IPS DF 6.9 (cell line): Measurements from ENCODE around the gene HSF2BP.

Experiments used
- DNase-seq: peaks from one replicate; pipeline ENCODE4 v3.0.0-alpha.2; 2013; ENCODE audit warnings: low read depth, low spot score
- H3K27ac ChIP-seq: one replicate; pipeline ENCODE4 v1.5.1; 2013; ENCODE audit warnings: low read length, control low read depth
- H3K27me3 ChIP-seq: 2 replicates; pipeline ENCODE4 v1.6.1; 2013; ENCODE audit warnings: mild to moderate bottlenecking, low read length; ENCODE audit not compliant: control insufficient read depth, insufficient read depth
- H3K36me3 ChIP-seq: 2 replicates; pipeline ENCODE4 v1.6.1; 2013; ENCODE audit warnings: low read length; ENCODE audit not compliant: control insufficient read depth, insufficient read depth
- H3K4me1 ChIP-seq: 2 replicates; pipeline ENCODE4 v1.6.1; 2013; ENCODE audit warnings: low read length; ENCODE audit not compliant: control insufficient read depth, insufficient read depth
- H3K4me3 ChIP-seq: 2 replicates; pipeline ENCODE4 v1.5.1; 2013; ENCODE audit warnings: mild to moderate bottlenecking, low read length
- H3K9me3 ChIP-seq: 2 replicates; pipeline ENCODE4 v1.6.1; 2013; ENCODE audit warnings: low read length, inconsistent platforms; ENCODE audit not compliant: control insufficient read depth, insufficient read depth
- WGBS: extraction: QIAGEN DNeasy Blood & Tissue Kit; methylation state at CpG from one replicate; pipeline ENCODE4 v1.1.7; 2013; ENCODE audit warnings: mixed read lengths, missing lambda C conversion rate; ENCODE audit not compliant: insufficient read length, insufficient coverage; 5-methylcytosine and 5-hydroxymethylcytosine counted together

HSF2BP gene

DNA sequence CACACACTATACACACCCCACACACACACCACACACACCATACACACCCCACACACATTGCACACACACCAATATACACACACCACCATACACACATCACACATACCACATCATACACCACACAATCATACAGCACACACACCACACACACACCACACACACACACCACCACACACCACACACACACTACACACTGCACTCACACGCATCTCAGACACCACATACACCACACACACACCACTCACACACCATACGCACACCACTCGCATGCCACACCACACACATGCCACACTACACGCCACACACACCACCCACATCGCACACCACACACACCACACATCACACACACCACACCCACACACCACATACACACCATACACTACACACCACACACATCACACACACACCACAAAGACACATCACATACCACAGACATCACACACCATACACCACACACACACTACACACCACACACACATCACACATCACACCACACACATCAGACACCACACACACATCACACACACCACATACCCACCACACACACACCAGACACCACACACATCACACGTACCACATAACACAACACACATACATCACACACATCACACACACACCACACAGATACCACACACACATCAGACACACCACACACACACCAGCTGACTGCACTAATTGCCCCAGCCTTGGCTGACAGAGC is 54.6 kb downstream of the HSF2BP start:
- H3K9me3 ChIP-seq, result no peaks in the 10 kb centered on the region
- no peaks in the 10 kb centered on the region for H3K27me3 ChIP-seq
- H3K36me3 ChIP-seq, result no peaks in the 10 kb centered on the region
- DNase-seq, result no peak
- no peak overlapping the region for H3K4me3 ChIP-seq
- H3K4me1 ChIP-seq, result no peaks in the 10 kb centered on the region
- H3K27ac ChIP-seq, result no peak overlapping the region
- WGBS, result 100% methylated on average over 6 of the region's 6 CpGs

DNA sequence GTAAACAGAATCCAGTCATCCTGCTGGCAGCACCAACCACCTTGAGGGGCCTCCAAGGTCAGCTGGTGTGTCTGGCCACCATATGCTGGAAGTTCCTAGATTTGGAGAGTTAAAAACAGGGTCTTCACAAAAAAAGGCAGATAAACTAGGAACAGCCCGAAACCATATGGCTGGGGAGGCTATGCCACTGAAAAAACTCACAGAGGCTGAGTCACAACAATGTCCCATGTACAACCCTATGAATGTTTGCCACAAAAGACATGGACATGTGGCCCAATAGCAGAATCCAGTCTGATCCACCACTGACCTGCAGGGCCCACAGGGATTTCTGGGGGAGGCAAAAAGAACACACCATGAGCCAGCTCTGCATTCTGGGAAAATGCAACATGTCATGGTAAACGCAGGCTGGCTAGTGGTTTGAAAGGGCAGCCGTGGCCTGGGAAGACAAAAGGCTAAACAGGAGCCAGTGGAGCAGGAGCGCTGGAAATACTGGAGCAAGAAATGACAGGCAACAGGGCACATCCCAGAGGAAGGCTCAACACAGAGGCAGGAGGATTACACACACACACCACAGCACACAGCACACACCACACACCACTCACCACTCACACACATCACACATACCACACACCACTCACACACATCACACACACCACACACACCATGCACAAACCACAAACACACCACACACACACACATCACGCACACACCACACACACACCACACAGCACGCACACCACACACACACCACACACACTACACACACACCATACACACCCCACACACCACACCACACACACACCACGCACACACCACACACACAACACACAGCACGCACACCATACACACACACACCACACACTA is 55.4 kb downstream of the HSF2BP start:
- H3K27me3 ChIP-seq, result no peaks in the 10 kb centered on the region
- no peaks in the 10 kb centered on the region for H3K36me3 ChIP-seq
- DNase-seq, result no peak
- 85% methylated on average over 4 of the region's 8 CpGs for WGBS
- H3K27ac ChIP-seq, result no peak overlapping the region
- H3K4me1 ChIP-seq, result no peaks in the 10 kb centered on the region
- no peak overlapping the region for H3K4me3 ChIP-seq
- H3K9me3 ChIP-seq, result no peaks in the 10 kb centered on the region

DNA sequence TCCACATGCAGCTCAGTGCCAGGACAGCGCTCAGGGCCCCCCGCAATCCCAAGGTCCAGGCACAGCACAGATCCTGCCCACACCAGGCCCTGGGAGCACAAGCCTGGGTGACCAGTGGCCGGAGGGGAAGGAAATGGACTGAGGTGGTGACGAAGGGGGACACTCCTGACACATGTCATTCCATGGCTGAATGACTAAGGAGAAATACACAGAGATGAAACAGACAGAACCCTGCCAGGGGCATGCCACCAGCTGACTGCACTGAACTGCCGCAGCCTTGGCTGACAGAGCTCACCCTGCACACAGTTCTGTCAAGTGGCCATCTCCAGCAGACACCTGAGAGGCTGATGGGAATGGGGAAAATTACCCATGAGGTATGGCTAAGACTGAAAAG is 56.1 kb downstream of the HSF2BP start:
- no peaks in the 10 kb centered on the region for H3K36me3 ChIP-seq
- H3K9me3 ChIP-seq, result no peaks in the 10 kb centered on the region
- DNase-seq, result no peak
- no peak overlapping the region for H3K27ac ChIP-seq
- H3K4me1 ChIP-seq, result no peaks in the 10 kb centered on the region
- H3K4me3 ChIP-seq, result no peak overlapping the region
- WGBS, result no CpG with 5 or more reads among the region's 5 CpGs
- H3K27me3 ChIP-seq, result no peaks in the 10 kb centered on the region

DNA sequence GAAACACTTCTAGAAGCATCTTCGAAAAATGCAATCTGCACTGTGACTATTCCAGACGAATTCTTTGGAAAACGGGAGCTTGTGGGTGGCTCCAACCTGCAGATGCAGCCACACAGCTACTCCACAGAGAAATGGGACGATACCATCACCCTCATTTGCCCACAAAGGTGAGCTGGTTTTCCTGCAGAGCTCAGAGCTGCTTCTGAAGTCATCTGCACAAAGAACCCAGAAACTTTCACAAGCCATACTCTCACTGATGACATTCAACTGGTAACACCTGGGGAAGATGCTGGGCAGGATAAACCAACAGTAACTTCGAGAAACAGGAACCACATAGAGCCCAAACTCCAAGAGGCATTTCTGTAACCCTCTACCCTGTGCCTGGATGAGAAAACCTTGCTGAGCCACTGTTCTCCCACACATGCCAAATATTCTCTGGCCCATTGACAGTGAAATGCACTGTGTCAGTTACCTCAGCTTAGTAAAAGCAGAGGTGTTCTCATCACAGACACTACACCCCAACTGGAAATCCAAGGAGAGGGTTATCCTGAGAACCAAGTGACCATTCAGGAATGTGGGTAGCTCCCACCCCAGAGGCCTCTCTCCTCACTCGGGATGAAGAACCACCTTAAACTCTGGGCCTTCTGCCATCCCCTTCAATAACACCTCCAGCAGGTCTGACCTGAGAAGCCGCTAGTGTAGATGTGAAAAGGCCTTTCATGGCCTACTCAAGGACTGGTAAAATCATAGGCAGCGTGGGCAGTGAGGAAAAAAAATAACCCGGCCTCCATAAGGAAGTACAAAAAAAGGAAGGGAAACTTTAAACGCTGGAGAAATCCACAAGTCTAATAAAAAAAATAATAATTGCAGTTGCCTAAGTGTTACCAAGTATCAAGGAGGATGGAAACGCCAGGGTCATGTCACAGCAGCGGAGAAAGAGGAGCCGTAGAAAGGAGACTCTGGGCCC is 56.7 kb downstream of the HSF2BP start:
- WGBS, result no CpG with 5 or more reads among the region's 13 CpGs
- H3K36me3 ChIP-seq, result no peaks in the 10 kb centered on the region
- no peaks in the 10 kb centered on the region for H3K27me3 ChIP-seq
- H3K27ac ChIP-seq, result no peak overlapping the region
- DNase-seq, result no peak
- no peak overlapping the region for H3K4me3 ChIP-seq
- no peaks in the 10 kb centered on the region for H3K9me3 ChIP-seq
- H3K4me1 ChIP-seq, result no peaks in the 10 kb centered on the region

DNA sequence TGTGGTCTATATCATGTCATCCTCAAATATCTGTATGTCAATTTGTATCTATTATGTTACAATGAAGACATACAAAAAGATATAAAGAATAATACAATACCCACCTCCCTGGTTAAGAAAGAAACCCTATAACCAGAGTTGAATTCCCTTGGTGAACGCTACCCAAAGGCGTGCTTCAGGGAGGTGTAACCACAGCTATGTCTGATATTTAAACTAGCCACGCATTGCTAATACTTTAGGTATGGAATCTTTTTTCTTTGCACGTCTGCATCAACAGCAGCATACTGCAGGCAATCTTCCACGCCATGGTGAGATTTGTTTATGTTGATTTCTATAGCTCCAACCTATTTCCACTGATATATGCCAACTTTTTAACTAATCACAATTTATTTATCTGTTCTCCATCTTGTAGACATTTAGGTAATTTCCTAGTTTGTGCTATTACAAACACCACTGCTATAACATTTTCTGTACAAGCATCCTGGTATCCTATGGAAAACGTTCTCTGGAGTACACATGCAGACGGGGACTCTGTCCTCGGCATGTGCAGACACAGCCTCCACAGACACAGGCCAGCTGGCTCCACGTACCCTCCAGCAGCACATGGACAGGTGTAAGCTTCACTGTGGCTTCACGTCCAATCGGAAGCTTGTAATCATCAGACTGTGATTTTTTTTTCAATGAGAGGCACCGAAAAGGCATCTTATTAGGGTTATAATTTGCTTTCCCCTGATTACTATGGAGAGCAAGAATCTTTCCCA is 58.5 kb downstream of the HSF2BP start:
- Histone ChIP-seq H3K9me3 (no peaks in the 10 kb centered on the region), H3K4me3 (no peak overlapping the region), H3K27ac (no peak overlapping the region), H3K27me3 (no peaks in the 10 kb centered on the region), H3K4me1 (no peaks in the 10 kb centered on the region), H3K36me3 (no peaks in the 10 kb centered on the region)
- no peak for DNase-seq
- no CpG with 5 or more reads among the region's 12 CpGs for WGBS

DNA sequence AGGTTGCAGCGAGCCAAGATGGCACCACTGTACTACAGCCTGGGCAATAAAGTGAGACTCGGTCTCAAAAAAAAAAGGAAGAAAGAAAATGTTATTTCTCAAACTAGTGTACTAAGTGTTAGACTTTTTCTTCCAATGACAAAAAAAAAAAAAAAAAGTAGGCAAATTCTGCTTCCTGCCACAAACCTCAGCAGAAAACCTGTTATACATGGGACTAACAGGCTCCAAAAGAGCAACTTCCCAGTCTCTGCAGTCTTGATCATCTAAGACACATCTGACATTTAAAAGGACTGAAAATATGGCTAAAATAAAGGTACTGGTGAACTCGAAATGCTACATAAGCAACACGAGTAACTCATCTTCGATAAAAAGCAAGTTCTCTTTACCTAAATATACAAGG is 59.6 kb downstream of the HSF2BP start:
- DNase-seq, result no peak
- no peaks in the 10 kb centered on the region for H3K36me3 ChIP-seq
- H3K4me3 ChIP-seq, result no peak overlapping the region
- H3K9me3 ChIP-seq, result no peaks in the 10 kb centered on the region
- WGBS, result no CpG with 5 or more reads among the region's 5 CpGs
- H3K27ac ChIP-seq, result no peak overlapping the region
- H3K27me3 ChIP-seq, result no peaks in the 10 kb centered on the region
- H3K4me1 ChIP-seq, result no peaks in the 10 kb centered on the region

DNA sequence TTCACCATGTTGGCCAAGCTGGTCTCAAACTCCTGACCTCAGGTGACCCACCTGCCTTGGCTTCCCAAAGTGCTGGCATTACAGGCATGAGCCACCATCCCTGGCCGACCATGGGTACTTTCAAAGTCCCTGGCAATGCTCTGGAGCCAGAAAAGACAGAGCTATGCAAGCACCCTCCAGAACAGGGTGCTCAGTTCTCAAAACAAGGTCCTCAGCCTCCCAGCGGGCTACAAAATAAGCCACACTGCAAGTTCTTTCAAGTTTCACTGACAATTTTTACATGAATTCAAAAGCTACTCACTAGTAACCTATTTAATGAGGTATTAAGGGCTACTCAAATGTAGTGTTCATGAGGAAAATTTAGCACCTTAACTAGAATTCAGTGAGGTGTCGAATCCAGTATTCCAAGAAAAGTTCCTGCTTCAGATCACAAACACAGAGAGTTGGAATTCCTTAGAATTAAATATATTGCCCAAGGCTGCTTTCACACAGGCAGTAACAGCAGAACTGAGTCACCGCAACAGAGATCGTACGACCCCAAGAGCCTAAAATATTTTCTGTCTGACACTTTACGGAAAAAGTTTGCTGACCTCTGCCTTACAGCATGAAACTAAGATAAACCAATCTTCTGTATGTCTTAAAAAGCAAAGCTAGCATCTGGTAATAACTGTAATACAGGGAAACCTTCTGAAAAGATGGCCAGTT is 60.7 kb downstream of the HSF2BP start:
- DNase-seq, result no peak
- H3K36me3 ChIP-seq, result no peaks in the 10 kb centered on the region
- H3K27ac ChIP-seq, result no peak overlapping the region
- H3K9me3 ChIP-seq, result no peaks in the 10 kb centered on the region
- H3K4me1 ChIP-seq, result no peaks in the 10 kb centered on the region
- no CpG with 5 or more reads among the region's 7 CpGs for WGBS
- no peaks in the 10 kb centered on the region for H3K27me3 ChIP-seq
- H3K4me3 ChIP-seq, result no peak overlapping the region

DNA sequence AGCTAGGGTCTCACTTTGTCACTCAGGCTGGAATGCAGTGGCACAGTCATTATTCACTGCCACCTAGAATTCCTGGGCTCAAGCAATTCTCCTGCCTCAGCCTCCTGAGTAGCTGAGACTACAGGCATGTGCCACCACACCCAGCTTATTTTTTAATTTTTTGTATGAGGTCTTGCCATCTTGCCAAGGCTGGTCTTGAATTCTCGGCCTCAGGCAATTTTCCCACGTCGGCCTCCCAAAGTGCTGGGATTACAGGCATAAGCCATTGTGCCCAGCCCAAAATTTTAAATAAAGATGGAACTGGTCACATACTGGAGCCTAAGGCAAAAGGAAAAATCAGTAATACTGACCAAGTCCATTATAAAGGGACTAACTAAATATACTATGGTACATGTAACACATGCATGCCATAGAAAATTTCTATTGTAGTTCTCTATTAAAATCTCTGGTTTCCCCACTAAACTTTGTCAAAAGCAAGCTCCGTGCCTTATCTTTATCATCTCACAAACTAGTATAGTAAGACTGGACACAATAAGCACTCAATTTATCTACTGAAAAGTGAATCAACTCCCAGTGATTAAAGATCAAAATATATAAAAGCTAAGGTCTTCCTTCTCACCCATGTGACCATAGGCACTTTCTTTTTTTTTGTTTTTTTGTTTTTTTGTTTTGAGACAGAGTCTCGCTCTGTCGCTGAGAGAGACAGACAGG is 61.6 kb downstream of the HSF2BP start:
- H3K4me1 ChIP-seq, result no peaks in the 10 kb centered on the region
- H3K9me3 ChIP-seq, result no peaks in the 10 kb centered on the region
- H3K4me3 ChIP-seq, result no peak overlapping the region
- no peak overlapping the region for H3K27ac ChIP-seq
- H3K27me3 ChIP-seq, result no peaks in the 10 kb centered on the region
- no CpG with 5 or more reads among the region's 6 CpGs for WGBS
- H3K36me3 ChIP-seq, result no peaks in the 10 kb centered on the region
- no peak for DNase-seq

DNA sequence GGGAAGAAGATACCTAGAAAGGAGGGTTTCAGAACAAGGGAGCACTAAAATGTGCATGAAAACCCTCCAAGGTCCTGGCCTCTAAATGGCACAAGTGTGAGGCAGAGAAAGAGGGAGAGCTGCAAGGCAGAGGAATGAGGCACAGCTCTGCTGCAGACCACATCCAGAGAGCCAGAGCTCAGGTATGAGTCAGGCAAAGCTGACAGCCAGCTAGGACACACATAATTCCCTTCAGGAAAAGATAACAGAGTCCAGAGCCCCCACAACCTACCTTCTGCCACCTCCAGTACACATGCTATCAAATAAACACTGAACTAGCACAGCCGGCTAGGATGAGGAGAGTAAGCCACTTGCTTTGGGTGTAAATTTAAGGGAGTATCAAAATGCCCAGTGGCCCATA is 62.2 kb downstream of the HSF2BP start:
- DNase-seq, result no peak
- H3K4me3 ChIP-seq, result no peak overlapping the region
- no peaks in the 10 kb centered on the region for H3K9me3 ChIP-seq
- H3K27ac ChIP-seq, result no peak overlapping the region
- H3K27me3 ChIP-seq, result no peaks in the 10 kb centered on the region
- no peaks in the 10 kb centered on the region for H3K36me3 ChIP-seq
- no peaks in the 10 kb centered on the region for H3K4me1 ChIP-seq
- no CpG with 5 or more reads among the region's 1 CpG for WGBS
